GM19043 (cell line): ENCODE measurements around the gene RAB15.

Experiments
- ATAC-seq: cut with Tn5 transposase; IDR thresholded peaks from one replicate; pipeline ENCODE4 v1.9.1; 2021; ENCODE audit warnings: low read depth; ENCODE audit not compliant: unreplicated experiment

Gene RAB15

DNA sequence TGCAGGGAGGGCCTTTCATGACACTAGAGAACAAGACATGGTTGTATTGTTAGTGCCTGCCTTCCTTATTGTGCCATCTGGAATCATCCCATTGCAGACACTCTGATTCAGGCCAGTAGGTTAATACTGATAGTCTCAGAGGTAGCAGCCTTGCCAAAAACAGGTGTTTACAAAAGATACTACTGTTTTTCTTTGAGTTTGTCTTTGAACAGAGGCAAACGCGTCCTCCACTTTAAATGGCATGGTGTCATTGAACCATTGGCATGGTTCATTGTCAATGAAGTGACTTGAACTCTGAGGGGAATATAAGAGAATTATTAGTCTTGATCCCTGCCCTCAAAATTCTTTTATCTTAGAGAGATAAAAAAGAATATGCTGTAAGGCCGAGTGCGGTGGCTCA lies 18.8 kb upstream of the RAB15 start:
- no peak for ATAC-seq

DNA sequence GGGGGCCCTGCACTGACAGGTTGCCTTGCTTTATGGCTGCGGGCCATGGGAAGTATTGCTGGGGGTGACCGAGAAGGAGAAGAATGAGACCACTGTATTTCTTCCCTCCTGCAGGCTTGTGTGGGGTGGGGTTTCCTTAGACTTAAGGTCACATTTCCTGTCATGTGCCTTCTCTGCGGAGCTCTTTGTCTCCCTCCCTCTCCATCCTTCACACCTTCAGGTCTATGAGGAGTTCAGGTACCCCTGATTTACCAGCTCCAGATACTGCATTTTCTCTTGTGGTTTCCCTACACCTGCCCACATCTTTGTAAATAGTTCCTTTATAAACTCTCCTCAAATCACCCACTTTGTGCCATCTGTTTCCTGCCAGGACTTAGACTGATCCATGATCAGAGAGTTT lies 18.2 kb upstream of the RAB15 start:
- ATAC-seq, result no peak

DNA sequence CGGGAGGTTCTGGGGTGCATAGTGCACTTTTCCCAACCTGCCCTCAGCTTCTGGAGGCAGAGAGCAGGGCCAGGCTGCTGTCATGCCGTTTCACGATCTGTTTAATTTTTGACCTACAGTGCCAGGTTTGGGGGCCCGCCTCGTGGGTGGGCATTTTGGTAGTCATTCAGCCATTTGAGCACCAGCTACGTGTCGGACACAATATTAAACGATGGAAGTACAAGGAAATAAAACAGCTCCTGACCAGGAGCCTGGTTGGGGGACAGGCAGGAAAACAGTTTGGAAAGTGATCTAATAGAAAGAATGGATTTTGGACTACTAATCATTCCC lies 15.3 kb upstream of the RAB15 start:
- ATAC-seq, result peak; percentile 10

DNA sequence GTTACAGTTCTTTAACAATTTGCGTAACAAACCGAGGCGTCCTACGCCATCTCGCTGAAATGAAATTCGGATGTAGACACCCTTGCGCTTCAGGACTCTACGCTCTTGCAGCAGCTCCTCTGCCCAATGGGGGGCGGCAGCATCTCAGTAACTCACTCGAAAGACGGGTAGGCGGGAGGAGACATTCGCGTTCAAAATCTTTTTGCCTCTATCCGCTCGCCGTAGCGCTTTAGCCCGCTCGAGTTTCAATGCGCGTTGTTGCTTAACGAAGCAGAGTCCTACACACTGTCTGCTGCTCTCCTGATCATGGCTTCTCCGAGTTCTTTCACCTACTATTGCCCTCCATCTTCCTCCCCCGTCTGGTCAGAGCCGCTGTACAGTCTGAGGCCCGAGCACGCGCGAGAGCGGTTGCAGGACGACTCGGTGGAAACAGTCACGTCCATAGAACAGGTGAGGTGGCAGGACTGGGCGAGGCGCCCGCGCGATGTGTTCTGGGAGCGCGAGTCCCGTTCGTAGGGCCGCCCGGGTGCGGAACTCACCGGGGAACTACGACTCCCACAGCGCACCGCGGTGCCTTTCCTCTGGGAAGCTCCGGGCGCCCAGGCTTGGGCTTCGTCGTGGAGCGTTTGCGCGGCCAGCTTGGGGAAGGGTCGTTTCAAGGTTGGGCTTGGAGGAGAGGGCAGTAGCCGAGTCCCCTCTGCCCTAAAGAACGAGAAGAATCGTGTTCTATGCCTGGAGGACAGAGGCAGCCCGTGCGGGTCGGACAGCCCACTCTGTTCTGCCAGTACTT lies 14.7 kb upstream of the RAB15 start, which contains the start of gene FNTB:
TSS of gene FNTB (plus strand) at position 248 of the 790 bp plus-strand sequence. CDS start at position 307, 59 bp downstream.
- peak; percentile 92 for ATAC-seq

DNA sequence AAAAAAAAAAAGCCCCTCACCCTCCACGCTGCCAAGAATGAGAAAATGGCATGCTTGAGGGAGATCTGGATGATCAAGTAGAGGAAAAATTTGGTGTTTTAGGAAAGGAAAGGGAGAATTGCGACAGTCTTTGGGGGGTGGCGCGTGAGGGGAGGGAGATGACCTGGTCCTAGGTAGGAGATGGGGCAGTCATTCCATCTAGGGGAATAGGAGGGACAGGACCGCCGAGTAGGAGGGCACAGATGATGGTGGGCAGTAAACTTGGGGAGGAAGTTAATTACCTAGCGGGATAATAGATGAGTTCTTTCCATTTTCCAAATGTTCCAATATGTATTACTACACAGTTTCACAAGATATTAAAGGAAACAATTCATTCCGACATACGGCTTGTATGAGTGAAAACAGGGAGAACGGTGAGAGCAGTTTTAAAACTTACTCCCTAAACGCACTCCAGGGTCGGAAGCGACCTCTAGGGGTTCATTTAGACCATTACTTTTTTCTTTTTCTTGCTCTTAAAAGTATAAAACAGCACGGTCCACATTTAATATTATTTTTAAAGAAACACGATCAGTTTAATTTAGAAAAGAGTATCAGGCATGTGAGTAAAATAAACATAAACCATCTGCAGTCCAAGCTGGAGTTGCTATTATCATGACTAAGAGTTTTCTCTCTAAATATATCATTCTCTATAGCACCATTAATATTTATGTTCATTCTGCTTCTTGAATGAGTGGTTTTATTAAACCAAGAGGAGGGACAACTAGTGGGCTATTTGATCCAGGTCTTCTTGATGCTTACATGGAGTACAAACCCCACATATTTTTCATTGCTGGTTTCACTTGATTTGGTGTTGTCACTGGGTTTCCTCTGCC lies 11.5 kb upstream of the RAB15 start:
- no peak for ATAC-seq

DNA sequence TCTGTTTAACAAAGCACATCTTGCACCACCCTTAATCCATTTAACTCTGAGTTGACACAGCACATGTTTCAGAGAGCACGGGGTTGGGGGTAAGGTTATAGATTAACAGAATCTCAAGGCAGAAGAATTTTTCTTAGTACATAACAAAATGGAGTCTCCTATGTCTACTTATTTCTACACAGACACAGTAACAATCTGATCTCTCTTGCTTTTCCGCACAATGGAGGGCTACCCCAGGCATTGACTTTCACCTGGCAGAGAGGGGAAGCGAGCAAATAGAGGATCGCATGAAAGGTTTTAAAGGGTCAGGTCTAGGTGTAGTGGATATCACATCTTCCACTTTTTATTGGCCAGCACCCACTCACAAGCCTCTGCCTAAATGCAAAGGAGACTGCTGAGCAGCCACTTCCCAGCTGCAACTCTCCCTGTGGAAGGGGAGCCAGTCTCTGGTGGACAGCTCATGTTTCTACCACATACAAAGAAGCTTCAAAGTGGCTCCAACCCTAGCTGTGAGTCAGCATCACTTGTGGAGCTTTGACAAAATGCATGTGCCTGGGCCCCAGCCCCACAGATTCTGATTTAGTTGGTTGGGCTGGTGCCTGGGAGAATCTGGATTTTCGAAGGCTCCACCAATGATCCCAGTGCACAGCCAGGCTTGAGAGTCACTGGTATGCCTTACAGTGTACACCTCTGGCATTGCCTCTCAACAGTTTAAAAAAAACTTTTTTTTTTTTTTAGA lies 7.4 kb upstream of the RAB15 start:
- no peak for ATAC-seq

DNA sequence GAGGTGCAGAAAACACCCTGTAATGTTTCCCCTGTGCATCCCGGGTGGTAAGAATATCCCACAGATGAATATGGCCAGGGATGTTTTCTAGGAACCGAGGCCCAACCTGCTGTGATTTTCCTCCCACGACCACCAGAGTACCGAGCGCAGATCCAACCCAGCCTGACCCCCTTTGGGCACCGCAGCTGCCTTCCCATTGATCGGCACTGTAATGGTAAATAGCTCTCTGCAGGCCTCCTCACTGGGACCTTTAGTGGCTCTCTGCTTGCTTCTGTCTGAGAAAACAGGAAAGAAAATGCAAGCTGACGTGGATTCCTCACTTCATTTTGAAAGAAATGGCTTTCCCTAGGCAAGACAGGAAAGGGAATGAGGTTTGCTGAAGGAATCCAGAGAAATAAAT lies 2.4 kb upstream of the RAB15 start:
- no peak for ATAC-seq

DNA sequence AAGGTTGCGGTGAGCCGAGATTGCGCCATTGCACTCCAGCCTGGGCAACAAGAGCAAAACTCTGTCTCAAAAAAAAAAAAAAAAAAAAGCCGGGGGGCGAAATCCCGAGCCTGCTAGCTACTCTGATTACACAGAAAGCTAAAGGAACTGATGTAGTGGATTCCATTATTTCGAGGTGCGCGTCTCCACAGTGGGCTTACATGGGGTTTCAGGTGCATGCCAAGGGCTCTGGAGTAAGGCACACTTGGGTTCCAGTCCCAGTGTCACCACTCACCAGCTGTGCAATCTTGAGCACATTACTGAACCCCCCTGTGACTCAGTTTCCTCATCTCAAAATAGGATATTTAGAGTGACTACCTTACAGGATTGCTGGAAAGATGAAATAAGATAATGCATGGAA lies 1.7 kb upstream of the RAB15 start:
- no peak for ATAC-seq

DNA sequence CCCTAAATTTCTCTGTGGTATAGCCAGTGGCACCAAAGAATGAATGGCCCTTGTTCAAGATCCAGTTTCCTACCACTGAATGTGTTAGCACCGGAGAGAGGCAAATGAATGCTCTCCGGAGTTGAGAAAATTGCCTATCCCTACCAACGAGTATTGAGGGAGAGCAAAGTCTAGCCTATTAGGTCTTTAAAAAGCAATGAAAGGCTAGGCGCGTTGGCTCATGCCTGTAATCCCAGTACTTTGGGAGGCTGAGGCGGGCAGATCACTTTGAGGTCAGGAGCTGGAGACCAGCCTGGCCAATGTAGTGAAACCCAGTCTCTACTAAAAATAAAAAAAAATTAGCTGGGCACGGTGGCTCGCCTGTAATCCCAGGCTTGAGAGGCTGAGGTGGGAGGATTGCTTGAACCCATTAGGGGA lies 898 bp upstream of the RAB15 start:
- ATAC-seq, result no peak

DNA sequence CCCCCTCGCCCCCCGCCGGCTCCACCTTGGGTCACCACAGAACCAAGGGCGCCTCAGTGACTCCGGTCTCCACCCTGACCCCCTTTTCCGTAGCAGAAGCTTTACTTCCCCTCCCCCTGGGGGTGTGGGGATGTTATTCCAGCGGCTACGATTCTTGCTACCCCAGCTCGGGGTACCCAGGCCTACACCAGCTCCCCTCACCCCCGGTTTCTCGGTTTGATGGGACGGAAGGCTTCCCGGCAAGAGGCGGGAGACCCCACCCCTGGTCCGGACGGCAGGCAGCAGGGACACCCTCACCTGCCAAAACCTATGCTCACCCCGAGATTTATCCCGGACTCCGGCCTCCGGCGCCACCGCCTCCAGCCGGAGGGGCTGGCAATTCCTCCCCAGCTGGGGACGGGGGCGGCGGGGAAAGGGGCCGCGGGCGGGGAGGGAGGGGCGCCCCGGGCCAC lies 619 bp downstream of the RAB15 start:
- ATAC-seq, result no peak

DNA sequence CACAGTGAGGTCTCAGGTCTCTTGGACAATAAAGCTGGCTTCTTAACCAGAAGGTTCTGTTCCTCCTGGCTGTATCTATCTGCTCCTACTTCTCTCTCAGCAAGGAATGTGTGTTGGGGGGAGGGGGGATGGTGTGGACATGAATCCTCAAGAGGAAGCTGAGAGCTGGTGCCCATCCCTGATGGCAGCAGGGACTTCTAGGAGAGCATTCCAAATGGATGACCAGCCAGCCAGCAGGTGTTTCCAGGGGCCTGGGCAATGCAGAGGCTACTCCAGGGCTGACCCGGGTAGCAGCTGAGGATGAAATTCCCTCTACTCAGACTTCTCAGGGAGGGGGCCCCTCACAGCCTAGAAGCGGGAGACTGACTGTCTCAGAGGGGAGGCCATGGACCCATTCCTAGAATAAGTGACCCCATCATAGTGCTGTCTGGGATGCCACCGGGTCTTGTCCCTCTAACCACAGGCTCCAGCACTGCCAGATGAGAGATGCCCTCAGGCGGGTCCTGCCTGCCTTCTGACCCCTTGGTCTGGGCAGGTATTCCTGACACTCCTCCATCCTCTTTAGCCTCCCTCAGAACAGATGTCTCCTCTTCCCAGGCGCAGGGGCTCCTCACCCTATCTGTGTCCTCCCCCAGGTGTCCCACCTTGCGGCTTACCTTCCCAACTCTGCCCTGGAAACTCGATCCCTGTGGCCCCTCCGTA lies 1.2 kb downstream of the RAB15 start:
- ATAC-seq, result no peak

DNA sequence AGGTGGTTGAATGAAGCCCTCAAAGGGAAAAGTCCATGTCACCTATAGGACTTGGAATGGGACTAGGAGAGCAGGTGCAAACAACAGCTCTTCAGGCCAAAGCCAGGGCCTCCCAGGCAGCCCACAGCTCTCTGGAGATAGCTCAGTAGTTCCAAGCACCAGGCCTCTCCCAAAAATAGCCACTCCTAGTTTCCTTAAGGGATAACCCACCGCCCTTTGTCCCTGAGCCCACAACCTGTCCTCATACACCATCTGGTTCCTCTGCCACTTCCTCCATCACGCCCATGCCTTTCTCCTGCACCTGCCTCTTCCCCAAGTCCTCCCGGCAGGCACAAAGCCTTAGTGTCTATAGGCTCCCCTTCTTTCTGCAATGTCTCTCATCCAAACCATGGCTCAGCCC lies 2.1 kb downstream of the RAB15 start:
- no peak for ATAC-seq

DNA sequence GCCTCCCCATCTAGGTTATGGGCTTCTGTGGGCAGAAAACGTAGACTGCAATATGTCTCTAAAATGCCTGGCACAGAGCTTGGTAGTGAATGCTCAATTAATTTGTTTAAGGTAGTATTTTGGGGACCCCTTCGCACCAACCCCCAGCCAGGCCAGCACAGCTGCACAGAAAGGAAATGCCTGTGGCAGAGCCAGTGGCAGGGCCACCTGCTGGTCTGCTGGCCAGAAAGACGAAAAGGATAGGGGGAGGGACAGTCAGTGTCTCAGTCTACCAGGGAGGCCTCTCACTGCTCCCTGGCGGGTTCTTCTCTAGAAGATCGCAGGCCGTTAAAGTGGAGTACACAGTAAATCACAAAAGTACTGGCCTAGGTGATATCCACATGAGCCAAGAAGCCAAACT lies 3.5 kb downstream of the RAB15 start:
- no peak for ATAC-seq

DNA sequence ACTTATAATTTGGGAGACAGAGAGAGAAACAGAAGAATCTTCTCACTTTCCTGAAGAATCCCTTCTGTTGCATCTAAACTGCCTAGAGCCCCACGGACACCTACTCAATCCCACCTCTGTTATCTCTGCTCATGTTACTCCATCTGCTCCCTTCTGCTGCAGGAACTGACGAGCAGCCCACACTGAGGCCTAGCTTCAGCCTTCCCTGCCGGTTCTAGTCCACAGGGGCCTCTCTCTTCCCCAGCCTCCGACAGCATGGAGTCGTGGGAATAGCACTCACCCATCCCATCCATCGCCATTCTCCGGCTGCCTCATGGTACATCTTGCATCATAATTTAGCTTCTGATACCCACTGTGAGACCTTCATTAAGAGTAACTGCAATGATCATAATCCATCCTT lies 4.0 kb downstream of the RAB15 start:
- no peak for ATAC-seq

DNA sequence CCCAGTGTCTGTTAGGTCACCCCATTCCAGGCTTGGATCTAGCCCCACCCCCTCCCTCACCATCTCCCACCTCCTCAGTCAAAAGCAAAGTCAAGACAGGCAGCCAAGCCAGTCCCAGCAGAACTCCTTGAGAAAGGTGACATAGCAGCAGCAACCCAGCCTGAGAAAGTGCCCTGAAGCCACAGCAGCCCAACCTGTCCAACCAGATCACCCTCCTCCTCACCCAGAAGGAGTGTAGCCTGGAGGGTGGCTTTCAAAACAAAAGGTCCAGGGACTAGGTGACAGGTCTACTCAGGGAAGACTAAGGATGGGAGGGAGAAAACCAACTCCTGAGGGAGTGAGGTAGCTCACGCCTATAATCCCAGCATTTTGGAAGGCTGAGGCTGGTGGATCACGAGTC lies 5.2 kb downstream of the RAB15 start:
- no peak for ATAC-seq

DNA sequence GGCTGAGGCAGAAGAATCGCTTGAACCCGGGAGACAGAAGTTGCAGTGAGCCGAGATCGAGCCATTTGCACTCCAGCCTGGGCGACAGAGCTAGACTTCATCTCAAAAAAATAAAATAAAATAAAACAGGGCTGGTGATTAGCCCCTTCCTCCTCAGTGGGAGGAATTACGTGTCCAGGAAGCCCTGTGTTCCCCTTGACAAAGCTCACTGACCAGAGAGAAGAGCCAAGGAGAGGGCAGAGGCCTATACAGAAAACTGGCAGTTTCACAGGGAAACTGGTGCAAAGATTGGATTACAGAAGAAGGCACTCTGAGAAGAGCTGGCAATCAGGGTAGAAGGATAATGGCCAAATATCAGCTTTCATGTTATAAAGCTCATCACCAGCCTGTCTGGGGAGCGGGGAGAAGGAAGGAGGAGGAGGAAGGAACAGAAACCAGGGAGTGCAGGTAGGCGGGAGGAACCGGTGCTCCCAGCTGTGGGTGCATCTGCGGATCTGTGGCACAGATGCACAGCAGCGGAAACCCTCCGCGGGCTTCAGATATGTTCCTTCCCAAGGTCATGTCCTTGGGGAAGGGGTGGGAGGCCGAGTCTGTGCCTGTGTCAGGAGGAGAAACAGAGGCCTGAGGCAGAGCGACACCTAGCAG lies 6.7 kb downstream of the RAB15 start:
- no peak for ATAC-seq

DNA sequence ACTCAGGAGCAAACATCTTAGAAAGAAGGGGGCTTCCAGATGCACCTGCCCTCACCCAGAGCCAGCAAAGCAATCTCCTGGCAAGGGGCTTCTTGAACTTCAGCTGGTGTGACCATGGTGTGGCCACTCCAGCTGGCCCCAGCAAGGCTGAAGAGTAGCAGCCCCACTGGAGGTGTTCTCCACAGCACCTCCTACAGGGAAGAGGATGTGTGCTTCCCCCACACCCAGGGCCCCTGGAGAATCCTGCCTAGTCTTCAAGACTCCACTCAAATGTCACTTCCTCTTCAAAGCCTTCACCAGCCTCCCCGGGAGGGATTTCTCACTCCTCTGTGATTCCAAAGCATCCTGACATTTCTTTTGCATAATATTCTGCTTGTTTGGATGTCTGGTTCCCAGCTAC lies 8.5 kb downstream of the RAB15 start:
- ATAC-seq, result no peak

DNA sequence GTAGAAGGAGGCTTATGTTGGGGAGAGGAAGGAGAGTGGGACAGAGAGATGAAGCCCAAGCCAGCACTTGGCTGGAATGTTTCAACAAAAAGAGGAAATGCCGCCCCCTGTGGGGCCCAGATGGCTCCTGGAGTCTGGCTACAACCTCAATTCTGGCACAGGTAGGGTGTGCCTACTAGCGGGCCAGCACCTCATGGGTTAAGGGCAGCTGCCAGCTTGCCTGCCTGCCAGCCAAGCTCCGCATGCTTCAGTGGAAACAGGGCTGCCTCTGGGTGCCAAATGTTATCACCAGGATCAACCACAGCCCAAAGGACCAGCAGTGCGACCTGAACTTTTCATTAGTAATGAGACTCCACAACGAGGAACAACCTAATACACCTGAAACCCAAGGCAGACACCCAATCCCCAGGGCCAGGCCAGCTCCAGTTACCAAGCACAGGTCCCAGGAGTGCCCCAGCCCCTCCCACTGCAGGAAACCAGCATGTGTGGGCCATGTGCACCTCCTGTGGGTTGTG lies 11.3 kb downstream of the RAB15 start:
- no peak for ATAC-seq

DNA sequence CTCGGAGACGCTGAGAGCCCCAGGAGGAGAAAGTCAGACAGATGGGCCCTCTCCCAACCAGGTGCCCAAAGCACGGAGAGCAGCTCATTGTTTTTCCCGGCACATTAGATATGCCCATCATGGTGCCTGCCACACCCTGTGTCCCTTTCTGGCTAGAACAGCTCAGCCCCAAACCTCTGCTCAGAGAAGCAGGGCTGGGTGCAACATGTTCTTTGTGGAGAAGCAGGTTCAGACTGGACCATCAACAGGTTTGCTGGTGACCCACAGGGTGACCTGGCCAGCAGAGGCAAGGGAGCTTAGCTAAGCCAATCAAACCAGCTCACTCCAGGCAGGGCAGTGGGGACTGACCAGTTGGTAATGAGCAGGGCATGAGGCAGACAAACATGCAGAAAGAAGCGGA lies 13.4 kb downstream of the RAB15 start:
- no peak for ATAC-seq

DNA sequence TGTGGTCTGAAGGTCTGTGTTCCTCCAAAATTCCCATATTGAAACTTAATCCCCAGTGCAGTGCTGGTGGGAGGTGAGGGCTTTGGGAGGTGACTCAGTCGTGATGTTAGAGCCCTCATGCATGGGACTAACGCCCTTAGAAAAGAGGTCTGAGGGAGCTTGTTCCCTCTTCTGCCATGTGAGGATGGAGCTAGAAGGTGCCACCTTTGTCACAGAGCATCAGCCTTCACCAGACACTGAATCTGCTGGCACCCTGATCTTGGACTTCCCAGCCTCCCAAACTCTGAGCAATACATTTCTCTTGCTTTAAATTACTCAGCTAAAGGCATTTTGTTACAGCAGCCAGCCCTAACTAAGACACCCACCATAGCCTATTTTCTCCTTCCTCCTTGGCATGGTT lies 13.9 kb downstream of the RAB15 start:
- ATAC-seq, result no peak
